ENCODE measurements around the gene SLC16A13.
"Not testable (repeated sequence)": the region's sequence is repeated elsewhere in the genome, so short reads cannot be mapped to it uniquely, and the experiment has no call there.

The SLC16A13 gene, protein sequence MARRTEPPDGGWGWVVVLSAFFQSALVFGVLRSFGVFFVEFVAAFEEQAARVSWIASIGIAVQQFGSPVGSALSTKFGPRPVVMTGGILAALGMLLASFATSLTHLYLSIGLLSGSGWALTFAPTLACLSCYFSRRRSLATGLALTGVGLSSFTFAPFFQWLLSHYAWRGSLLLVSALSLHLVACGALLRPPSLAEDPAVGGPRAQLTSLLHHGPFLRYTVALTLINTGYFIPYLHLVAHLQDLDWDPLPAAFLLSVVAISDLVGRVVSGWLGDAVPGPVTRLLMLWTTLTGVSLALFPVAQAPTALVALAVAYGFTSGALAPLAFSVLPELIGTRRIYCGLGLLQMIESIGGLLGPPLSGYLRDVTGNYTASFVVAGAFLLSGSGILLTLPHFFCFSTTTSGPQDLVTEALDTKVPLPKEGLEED

DNA sequence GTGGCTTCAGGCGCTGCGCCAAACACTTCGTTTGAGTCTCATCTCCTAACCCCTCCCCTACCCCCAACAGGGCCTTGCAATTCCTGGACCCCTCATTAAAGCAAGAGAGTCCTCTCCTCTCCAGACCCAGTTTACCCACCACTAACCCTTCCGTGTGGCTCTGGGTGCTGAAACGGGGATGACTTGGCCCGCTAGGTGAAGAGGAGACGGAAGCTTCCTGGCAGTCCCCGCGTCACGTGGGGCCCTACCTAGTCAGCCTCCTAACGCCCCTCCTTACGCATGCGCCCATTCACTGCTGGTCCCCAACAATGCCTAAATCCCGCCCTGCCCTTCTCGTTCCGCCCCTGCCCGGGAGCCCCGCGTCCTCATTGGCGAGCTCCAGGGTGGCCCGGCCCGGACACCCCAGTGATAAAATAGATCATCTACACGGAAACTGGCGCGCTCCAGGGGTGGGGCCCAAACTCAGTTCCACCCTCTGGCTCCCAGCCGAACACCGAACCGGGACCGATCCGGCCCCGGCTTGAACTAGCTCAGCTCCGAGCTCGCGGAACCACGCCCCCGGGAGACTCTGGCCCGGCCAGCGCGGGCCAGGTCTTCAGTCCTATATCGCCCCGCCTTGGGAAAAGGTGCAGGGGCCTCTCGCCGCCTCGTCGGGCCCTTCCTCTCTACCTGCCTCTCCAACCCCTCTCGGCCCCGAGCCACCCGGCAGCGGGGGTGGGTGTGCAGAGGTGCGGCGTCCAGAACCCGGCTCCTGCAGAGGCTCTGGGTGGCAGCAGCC is at the start of gene SLC16A13:
SLC16A13 (plus strand) TSS at position 425 of the 778 bp plus-strand sequence. CDS start 368 bp downstream, outside the sequence.
- peak; percentile 97 for DNase-seq

DNA sequence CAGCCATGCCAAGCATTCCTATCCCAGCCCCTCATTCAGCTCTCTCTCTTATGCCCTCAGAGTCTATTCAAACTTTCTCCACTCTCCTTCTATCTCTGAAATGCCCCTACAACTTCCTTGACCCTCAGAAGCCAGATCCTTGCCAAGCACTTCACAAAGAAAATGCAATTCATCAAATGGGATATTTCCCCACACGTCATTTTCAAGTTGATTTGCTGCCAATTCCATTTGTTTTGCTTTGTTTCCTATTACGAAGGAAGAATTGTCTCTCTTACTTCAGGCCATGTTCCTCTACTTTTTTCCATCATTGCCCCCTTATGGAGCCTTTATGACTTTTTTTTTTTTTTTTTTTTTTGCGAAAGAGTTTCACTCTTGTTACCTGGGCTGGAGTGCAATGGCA is 49.1 kb upstream of the SLC16A13 start:
- no peak for DNase-seq

DNA sequence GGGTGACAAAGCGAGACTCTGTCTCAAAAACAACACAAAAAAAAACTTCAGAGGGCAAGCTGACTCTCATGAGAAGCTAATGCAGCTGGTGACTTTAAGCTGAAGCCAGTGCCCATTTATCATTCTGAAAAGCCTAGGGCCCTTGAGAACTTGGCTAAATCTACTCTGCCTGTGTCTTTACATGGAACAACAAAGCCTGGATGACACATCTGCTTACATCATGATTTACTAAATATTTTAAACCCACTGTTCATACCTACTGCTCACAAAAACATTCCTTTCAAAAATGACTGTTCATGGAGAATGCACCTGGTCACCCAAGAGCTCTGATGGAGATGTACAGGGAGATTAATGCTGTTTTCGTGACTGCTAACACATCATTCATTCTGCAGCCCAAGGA is 46.0 kb upstream of the SLC16A13 start:
- DNase-seq, result no peak

- DNase-seq, result not testable (repeated sequence)
Measured at GRCh38 chr17:6993613-6994056, 42.2 kb upstream of the SLC16A13 start.

DNA sequence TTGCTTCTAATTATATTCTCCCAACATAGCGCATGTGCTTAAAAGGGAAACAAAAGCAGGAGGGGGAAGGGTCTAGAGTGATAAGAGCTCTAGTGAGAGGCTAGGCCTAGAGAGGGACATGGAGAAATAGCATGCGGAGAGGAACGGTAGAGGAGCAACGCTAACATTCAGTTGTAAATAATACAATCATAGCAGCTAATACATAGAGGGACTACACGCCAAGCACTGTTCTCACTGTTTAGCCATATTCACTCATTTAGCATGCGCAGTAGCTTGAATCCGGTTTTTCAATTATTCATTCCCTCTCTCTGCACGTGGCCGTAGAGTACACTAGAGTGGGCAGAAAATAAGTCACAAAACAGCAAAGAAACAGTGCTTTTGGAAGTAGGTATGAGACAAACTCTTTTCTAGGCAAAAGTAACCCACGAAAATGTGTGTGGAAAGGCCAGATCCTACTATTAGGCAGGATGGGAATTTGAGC is 41.7 kb upstream of the SLC16A13 start:
- DNase-seq, result no peak

DNA sequence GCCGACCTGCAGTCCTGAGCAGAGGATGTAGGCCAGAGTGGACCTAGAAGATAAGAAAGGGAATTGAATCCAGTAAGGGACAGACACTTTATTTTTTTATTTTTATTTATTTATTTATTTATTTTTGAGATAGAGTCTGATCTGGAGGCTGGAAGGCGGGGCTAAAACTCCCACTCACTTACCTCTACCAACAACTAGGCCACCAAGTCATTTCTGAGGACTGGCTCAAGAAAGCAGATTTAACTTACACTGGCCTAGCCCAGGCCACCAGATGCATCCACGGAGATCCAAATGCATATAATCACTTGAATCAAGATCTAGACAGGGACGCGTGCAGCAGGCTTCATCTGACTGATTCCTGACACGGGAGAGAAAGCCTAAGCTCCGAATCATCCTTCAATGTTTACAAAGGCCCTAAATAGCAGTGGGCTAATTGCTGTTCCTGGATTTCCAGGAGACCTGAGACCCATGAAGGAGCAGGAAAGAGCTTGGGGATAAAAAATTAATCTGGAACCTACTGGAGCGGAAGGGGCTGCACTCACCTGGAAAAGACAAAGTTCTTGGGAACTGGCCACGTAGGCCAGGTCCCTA is 41.1 kb upstream of the SLC16A13 start:
- no peak for DNase-seq

DNA sequence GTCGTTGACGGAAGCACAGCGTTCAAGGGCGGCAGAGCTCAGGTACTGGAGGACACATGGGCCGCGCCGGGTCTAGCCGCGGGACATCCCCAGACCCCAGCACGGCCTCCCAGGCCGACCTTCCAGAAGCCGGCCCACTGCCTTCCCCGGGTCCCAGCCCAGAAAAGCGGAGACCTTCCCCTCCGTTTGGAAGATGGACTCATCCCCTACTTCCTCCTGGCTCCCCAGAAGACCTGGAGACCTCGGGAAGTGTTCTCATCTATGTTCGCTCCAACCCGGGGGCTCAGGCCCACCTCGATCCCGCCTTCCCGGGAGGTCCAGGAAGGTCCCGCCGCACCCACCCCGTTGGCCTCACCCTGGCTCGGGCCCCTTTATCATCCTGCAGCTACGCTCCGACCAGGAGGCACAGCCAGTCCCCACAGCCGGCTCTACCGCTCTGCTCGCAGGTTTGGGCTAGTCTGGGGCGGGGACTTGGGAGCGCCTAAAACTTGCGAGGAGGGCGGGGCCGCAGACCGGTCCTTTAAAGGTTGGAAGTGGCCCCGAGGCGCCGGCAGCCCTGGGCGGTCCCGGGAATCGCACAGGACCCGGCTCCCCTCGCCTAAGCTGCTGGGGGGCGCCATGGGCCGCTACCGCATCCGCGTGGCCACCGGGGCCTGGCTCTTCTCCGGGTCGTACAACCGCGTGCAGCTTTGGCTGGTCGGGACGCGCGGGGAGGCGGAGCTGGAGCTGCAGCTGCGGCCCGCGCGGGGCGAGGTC is 40.1 kb upstream of the SLC16A13 start, which contains the start of gene ALOX12:
ALOX12 (plus strand) TSS at position 550 of the 756 bp plus-strand sequence; CDS start at position 619, 69 bp downstream.
- no peak for DNase-seq

DNA sequence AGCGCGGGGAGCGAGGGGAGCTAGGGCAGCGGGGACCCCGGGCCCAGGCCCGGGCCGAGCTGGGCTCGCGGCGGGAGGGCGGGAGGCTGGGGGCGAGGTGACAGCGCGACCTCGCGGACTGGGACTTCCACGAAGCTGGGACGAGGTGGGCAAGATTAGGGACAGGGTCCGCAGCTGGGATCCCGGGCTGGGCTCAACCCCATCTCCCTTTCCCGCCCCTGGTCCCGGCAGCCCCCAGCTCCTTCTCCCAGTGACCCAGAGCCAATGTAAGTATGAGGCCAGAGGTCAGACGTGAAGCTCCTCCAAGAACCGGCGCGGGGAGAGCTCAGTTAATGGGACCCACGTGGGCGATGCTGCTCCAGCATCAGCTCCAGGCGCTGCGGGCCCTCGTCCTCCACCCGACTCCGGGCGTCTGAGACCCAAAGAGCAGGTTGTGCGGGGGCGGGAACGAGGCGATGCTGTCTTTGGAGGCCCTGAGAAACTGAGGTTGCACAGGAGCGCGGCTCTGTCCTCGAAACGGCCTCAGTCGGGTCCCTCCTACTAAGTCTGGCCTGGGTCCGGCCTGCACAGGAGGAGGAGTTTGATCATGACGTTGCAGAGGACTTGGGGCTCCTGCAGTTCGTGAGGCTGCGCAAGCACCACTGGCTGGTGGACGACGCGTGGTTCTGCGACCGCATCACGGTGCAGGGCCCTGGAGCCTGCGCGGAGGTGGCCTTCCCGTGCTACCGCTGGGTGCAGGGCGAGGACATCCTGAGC is 39.4 kb upstream of the SLC16A13 start:
- DNase-seq, result no peak

DNA sequence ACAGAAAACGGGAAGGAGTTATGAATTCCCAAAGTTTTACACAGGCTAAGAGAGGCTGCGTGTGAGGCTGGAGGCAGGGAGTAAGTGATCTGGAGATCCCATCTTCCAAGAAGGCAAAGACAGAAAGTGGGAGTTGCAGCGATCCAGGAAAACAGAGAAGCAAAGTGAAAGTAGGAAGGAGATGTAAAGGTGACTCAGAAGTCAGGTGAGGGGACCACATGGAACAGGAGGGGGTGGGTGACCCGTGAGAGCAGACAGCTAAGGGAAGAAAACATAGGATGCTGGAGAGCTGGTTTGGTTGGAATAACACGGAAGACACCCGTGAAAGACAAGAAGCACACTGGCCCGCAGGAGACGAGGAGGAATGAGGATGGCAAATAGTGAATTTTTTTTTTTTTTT is 38.6 kb upstream of the SLC16A13 start:
- DNase-seq, result no peak

DNA sequence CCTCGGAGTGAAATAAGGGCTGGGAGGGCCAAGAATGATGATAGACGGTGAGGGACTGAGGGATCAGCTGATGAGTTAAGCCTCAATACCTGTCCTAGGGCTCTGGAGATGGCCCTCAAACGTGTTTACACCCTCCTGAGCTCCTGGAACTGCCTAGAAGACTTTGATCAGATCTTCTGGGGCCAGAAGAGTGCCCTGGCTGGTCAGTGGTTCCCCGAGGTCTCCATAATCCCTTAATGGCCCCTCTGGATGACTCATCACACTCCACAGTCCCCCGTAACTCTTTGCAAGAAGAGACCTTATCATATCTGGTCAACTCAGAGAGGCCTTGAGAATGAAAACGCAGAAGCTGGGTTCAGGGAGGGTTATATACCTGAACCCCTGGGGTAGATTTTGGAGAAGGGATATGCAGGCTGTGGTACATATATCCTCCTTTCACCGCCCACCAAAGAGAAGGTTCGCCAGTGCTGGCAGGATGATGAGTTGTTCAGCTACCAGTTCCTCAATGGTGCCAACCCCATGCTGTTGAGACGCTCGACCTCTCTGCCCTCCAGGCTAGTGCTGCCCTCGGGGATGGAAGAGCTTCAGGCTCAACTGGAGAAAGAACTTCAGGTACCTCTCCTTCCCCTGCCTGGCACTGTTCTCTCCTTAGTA is 36.8 kb upstream of the SLC16A13 start:
- no peak for DNase-seq

DNA sequence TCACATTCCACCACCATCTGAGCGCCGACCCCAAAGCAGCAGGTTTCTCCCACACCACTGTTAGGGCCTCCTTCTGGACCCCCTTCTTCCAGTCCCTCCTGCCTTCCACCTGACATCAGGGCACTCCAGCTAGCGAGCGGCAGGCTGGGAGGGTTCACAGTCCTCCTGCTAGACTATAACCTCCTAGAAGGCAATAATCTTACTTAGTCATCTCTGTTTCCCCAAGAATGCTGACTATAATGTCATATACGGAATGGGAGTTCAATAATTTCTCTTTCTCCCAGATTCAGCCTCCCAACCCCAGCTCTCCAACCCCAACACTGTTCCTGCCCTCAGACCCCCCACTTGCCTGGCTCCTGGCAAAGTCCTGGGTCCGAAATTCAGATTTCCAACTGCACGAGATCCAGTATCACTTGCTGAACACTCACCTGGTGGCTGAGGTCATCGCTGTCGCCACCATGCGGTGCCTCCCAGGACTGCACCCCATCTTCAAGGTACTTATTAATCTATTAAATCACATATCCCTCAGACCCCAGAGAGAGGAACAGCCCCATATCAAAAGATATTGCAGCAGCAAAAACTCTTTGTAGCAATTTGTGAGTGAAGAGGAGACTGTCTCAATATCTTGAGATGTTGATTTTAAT is 34.4 kb upstream of the SLC16A13 start:
- no peak for DNase-seq

GRCh38 chr17:7002288-7003047 is 33.3 kb upstream of the SLC16A13 start:
- no peak for DNase-seq

- DNase-seq, result no peak
Measured at GRCh38 chr17:7003745-7004144, 32.1 kb upstream of the SLC16A13 start.

GRCh38 chr17:7004398-7005253 is 31.2 kb upstream of the SLC16A13 start:
- DNase-seq, result peak; percentile 75

DNA sequence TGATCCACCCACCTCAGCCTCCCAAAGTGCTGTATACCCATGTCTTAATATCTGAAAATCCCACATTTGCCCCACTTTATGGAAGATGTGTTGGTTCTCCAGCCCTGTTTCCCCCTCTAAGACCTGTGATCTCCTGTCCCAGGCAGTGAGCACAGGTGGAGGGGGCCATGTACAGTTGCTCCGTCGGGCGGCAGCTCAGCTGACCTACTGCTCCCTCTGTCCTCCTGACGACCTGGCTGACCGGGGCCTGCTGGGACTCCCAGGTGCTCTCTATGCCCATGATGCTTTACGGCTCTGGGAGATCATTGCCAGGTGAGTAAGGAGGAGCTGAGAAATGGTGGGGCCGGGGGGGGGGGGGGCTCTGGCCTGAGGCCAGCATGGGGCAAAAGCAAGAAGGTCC is 30.1 kb upstream of the SLC16A13 start:
- DNase-seq, result no peak

- DNase-seq, result no peak
Measured at GRCh38 chr17:7007143-7007542, 28.7 kb upstream of the SLC16A13 start.

GRCh38 chr17:7010523-7010922 is 25.3 kb upstream of the SLC16A13 start:
- no peak for DNase-seq

- no peak for DNase-seq
Measured at GRCh38 chr17:7011415-7011814, 24.4 kb upstream of the SLC16A13 start.

DNA sequence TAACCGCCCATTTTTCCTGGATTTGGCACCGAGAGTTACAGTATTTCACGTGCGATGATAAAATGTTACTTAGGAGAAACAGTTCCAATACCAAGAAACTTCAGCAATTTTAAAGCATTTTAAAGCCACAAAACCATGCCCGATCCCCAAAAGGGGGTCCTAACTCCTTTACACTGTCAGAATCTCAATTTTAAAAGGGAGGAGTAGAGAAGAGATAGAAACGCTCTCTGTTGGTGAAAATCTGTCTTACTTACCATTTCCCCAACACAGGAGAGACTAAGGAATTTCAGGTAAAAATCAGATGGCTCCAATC is 23.9 kb upstream of the SLC16A13 start:
- DNase-seq, result no peak

Data from NCI-H1436 (cell line).